ENCODE results near the gene KAT5.
"Not testable (repeated sequence)": the region's sequence is repeated elsewhere in the genome, so short reads cannot be mapped to it uniquely, and the experiment has no call there.

Gene KAT5

GRCh38 chr11:65699306-65699705, 12.7 kb upstream of the KAT5 start:
- Mint-ChIP-seq H3K4me1 (ENCODE audit: low read depth) (no peaks in the 10 kb centered on the region), H3K9me3 (no peaks in the 10 kb centered on the region), H3K27me3 (ENCODE audit: low read depth) (peaks cover 32% of the 10 kb centered on the region), H3K36me3 (ENCODE audit: low read depth) (no peaks in the 10 kb centered on the region), H3K27ac (no peak overlapping the region), H3K4me3 (no peak overlapping the region)

- H3K9me3 Mint-ChIP-seq: no peaks in the 10 kb centered on the region
- H3K27ac Mint-ChIP-seq: no peak overlapping the region
- no peak overlapping the region for H3K4me3 Mint-ChIP-seq
- peaks cover 31% of the 10 kb centered on the region for H3K27me3 Mint-ChIP-seq (ENCODE audit: low read depth)
- H3K4me1 Mint-ChIP-seq (ENCODE audit: low read depth): no peaks in the 10 kb centered on the region
- H3K36me3 Mint-ChIP-seq (ENCODE audit: low read depth): no peaks in the 10 kb centered on the region
Observed at GRCh38 chr11:65700399-65700798, 11.7 kb upstream of the KAT5 start.

DNA sequence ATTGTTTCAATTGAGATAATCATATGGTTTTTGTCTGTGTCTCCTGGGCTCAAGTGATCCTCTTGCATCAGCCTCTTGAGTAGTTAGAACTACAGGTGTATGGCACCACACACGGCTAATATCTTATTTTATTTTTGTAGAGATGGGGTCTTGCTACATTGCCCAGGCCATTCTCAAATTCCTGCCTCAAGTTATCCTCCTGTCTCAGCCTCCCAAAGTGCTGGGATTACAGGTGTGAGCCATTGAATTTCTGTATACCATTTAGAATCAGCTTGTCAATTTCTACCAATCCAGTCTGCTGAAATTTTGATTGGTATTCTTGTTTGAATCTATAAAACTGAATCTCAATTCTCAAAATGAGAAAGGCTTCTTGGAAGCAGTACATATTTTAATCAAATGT, 10.4 kb upstream of the KAT5 start:
- Mint-ChIP-seq H3K4me3 (no peak overlapping the region), H3K9me3 (no peaks in the 10 kb centered on the region), H3K4me1 (ENCODE audit: low read depth) (peaks cover 4% of the 10 kb centered on the region), H3K27ac (no peak overlapping the region), H3K27me3 (ENCODE audit: low read depth) (peaks cover 30% of the 10 kb centered on the region), H3K36me3 (ENCODE audit: low read depth) (no peaks in the 10 kb centered on the region)

- Mint-ChIP-seq H3K27ac (no peak overlapping the region), H3K27me3 (ENCODE audit: low read depth) (peaks cover 24% of the 10 kb centered on the region), H3K36me3 (ENCODE audit: low read depth) (no peaks in the 10 kb centered on the region), H3K4me3 (no peak overlapping the region), H3K9me3 (no peaks in the 10 kb centered on the region), H3K4me1 (ENCODE audit: low read depth) (peaks cover 9% of the 10 kb centered on the region)
Observed at GRCh38 chr11:65703846-65704245, 8.2 kb upstream of the KAT5 start.

GRCh38 chr11:65706303-65706763, 5.7 kb upstream of the KAT5 start:
- not testable (repeated sequence) for H3K4me3 Mint-ChIP-seq; H3K27ac Mint-ChIP-seq; H3K9me3 Mint-ChIP-seq; H3K27me3 Mint-ChIP-seq (ENCODE audit: low read depth); H3K36me3 Mint-ChIP-seq (ENCODE audit: low read depth)
- peaks cover 16% of the 10 kb centered on the region for H3K4me1 Mint-ChIP-seq (ENCODE audit: low read depth)

- not testable (repeated sequence) for H3K27me3 Mint-ChIP-seq (ENCODE audit: low read depth); H3K27ac Mint-ChIP-seq; H3K9me3 Mint-ChIP-seq; H3K36me3 Mint-ChIP-seq (ENCODE audit: low read depth); H3K4me3 Mint-ChIP-seq
- H3K4me1 Mint-ChIP-seq (ENCODE audit: low read depth): peaks cover 17% of the 10 kb centered on the region
Observed at GRCh38 chr11:65707002-65707401, 5.0 kb upstream of the KAT5 start.

GRCh38 chr11:65708451-65708850, 3.6 kb upstream of the KAT5 start:
- Mint-ChIP-seq H3K4me1 (ENCODE audit: low read depth) (peaks cover 21% of the 10 kb centered on the region), H3K4me3 (no peak overlapping the region), H3K36me3 (ENCODE audit: low read depth) (peaks cover 6% of the 10 kb centered on the region), H3K9me3 (no peaks in the 10 kb centered on the region), H3K27ac (no peak overlapping the region), H3K27me3 (ENCODE audit: low read depth) (peaks cover 4% of the 10 kb centered on the region)

DNA sequence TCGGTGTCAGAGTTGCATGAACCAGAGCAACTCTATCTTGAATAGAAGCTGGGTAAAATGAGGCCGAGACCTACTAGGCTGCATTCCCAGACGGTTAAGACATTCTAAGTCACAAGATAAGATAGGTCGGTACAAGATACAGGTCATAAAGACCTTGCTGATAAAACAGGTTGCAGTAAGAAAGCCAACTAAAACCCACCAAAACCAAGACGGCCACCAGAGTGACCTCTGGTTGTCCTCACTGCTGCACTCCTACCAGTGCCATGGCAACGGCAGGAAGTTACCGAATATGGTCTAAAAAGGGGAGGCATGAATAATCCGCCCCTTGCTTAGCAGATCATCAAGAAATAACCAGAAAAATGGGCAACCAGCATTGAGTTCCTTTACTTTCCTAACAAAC, 2.4 kb upstream of the KAT5 start:
- Mint-ChIP-seq H3K4me1 (ENCODE audit: low read depth) (peaks cover 29% of the 10 kb centered on the region), H3K4me3 (no peak overlapping the region), H3K9me3 (no peaks in the 10 kb centered on the region), H3K27ac (no peak overlapping the region), H3K27me3 (ENCODE audit: low read depth) (no peaks in the 10 kb centered on the region), H3K36me3 (ENCODE audit: low read depth) (peaks cover 15% of the 10 kb centered on the region)

GRCh38 chr11:65710421-65710820, 1.6 kb upstream of the KAT5 start:
- Mint-ChIP-seq H3K27ac (no peak overlapping the region), H3K4me1 (ENCODE audit: low read depth) (peaks cover 34% of the 10 kb centered on the region), H3K4me3 (no peak overlapping the region), H3K36me3 (ENCODE audit: low read depth) (peaks cover 22% of the 10 kb centered on the region), H3K9me3 (no peaks in the 10 kb centered on the region), H3K27me3 (ENCODE audit: low read depth) (no peaks in the 10 kb centered on the region)

DNA sequence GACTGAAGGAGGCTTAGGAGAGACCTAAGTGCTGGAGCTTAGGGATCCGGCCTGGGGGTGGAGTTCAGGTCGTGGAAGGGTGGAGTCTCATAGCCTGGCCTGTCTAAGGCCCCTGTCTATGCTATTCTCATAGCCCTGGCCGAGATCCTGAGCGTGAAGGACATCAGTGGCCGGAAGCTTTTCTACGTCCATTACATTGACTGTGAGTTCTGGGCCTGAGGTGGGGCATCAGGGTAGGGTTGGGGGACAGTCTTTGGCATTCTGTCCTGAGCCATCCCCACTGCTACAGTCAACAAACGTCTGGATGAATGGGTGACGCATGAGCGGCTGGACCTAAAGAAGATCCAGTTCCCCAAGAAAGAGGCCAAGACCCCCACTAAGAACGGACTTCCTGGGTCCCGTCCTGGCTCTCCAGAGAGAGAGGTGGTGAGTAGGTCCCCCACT, 603 bp downstream of the KAT5 start:
- Mint-ChIP-seq H3K9me3 (no peaks in the 10 kb centered on the region), H3K4me3 (peak overlapping the region; percentile 96), H3K27me3 (ENCODE audit: low read depth) (no peaks in the 10 kb centered on the region), H3K36me3 (ENCODE audit: low read depth) (peaks cover 34% of the 10 kb centered on the region), H3K4me1 (ENCODE audit: low read depth) (peaks cover 29% of the 10 kb centered on the region), H3K27ac (peak overlapping the region; percentile 99)

GRCh38 chr11:65713212-65713969, 1.3 kb downstream of the KAT5 start:
- Mint-ChIP-seq H3K27ac (peak overlapping the region; percentile 31), H3K27me3 (ENCODE audit: low read depth) (no peaks in the 10 kb centered on the region), H3K9me3 (no peaks in the 10 kb centered on the region), H3K4me1 (ENCODE audit: low read depth) (peaks cover 30% of the 10 kb centered on the region), H3K36me3 (ENCODE audit: low read depth) (peaks cover 38% of the 10 kb centered on the region), H3K4me3 (peak overlapping the region; percentile 96)

DNA sequence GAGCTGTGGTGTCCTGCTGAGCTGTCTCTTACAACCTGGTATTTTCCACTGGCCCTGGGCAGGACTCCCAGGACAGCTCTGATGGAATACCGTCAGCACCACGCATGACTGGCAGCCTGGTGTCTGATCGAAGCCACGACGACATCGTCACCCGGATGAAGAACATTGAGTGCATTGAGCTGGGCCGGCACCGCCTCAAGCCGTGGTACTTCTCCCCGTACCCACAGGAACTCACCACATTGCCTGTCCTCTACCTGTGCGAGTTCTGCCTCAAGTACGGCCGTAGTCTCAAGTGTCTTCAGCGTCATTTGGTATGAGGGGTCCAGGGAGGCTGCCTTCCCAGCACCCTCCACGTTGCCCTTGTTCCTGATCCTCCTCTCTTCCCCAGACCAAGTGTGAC, 2.4 kb downstream of the KAT5 start:
- Mint-ChIP-seq H3K36me3 (ENCODE audit: low read depth) (peaks cover 47% of the 10 kb centered on the region), H3K9me3 (no peaks in the 10 kb centered on the region), H3K4me3 (peak overlapping the region; percentile 28), H3K4me1 (ENCODE audit: low read depth) (peaks cover 37% of the 10 kb centered on the region), H3K27ac (no peak overlapping the region), H3K27me3 (ENCODE audit: low read depth) (no peaks in the 10 kb centered on the region)

DNA sequence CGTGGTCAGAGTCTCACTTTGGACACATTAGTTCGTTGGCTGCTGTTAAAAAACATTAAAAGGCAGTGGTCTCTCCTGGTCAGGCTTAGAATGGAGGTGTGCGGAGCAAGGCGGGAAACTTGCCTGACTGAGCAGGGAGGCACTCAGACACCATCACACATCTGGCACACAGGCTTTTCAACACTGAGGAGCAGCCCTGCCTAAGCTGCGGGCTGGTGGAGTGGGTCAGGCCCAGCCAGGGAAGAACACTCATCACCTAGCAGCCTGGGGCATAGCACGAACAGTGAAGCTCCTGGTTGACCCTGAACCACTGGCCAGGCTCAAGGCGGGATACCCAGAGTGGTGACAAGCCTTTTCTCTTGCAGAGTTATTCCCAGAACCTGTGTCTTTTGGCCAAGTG, 4.2 kb downstream of the KAT5 start:
- H3K27me3 Mint-ChIP-seq (ENCODE audit: low read depth): no peaks in the 10 kb centered on the region
- H3K27ac Mint-ChIP-seq: no peak overlapping the region
- H3K9me3 Mint-ChIP-seq: no peaks in the 10 kb centered on the region
- peaks cover 50% of the 10 kb centered on the region for H3K36me3 Mint-ChIP-seq (ENCODE audit: low read depth)
- H3K4me3 Mint-ChIP-seq: no peak overlapping the region
- H3K4me1 Mint-ChIP-seq (ENCODE audit: low read depth): peaks cover 32% of the 10 kb centered on the region

- Mint-ChIP-seq H3K27ac (peak overlapping the region; percentile 66), H3K4me3 (no peak overlapping the region), H3K36me3 (ENCODE audit: low read depth) (peaks cover 50% of the 10 kb centered on the region), H3K27me3 (ENCODE audit: low read depth) (no peaks in the 10 kb centered on the region), H3K9me3 (no peaks in the 10 kb centered on the region), H3K4me1 (ENCODE audit: low read depth) (peaks cover 31% of the 10 kb centered on the region)
Observed at GRCh38 chr11:65716774-65717405, 4.8 kb downstream of the KAT5 start.

DNA sequence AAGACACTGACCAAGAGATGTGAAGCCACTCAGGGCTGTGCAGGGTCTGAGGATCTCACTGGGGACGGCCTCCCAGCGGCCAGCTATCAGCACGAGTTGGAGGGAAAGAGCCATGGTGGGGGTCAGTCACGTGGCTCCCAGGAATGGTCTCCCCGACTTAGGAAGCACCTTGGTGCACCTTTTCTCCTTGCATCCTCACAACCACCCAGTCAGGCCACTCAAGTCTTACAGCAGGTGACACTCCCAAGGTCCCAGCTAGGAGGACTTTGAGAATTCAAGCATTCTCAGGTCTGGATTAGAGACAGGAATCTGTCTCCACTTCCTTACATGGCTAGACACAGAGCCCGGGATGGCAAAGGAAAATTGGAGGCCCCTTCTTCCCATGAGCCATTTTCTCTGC, 5.9 kb downstream of the KAT5 start:
- peaks cover 27% of the 10 kb centered on the region for H3K4me1 Mint-ChIP-seq (ENCODE audit: low read depth)

More for the DNA sequence above, 5.9 kb downstream of the KAT5 start:
- H3K36me3 Mint-ChIP-seq (ENCODE audit: low read depth): peaks cover 46% of the 10 kb centered on the region
- H3K4me3 Mint-ChIP-seq: no peak overlapping the region
- no peaks in the 10 kb centered on the region for H3K27me3 Mint-ChIP-seq (ENCODE audit: low read depth)
- H3K9me3 Mint-ChIP-seq: no peaks in the 10 kb centered on the region
- H3K27ac Mint-ChIP-seq: no peak overlapping the region

Data from T-helper 1 cell treated with Interleukin-12 subunit alpha and Interleukin-12 subunit beta and Interleukin-4 antibody, amounts not matched to agents 30 μg/mL and 1 μg/mL, for 36 hours (primary cell).